ENCODE data around the gene DNAH8.

The DNAH8 gene

GRCh38 chr6:38975621-38976049, 260.5 kb downstream of the DNAH8 start:
- H3K27ac ChIP-seq (ENCODE audit: low read length): no peak overlapping the region
- no peak overlapping the region for H3K9ac ChIP-seq (ENCODE audit: low read length)
- no peaks in the 10 kb centered on the region for H3K9me3 ChIP-seq (ENCODE audit: insufficient read depth, low read length)
- H3K36me3 ChIP-seq (replicated peaks; ENCODE audit: low read depth, low read length): no peaks in the 10 kb centered on the region
- no peak overlapping the region for H3K4me3 ChIP-seq (ENCODE audit: low read length)
- no peaks in the 10 kb centered on the region for H3K79me2 ChIP-seq (ENCODE audit: low read length)
- no peak overlapping the region for H3K4me2 ChIP-seq (ENCODE audit: low read length)
- no peaks in the 10 kb centered on the region for H3K4me1 ChIP-seq (ENCODE audit: low read length)
- TF ChIP-seq CTCF (IDR thresholded peaks at IDR 0.05; ENCODE audit: low read depth, low read length) (no peak), EZH2phosphoT487 (IDR thresholded peaks at IDR 0.05; ENCODE audit: low read depth) (no peak)
- no peaks in the 10 kb centered on the region for H4K20me1 ChIP-seq (ENCODE audit: insufficient read depth, low read length)
- no peak overlapping the region for H2AFZ ChIP-seq (ENCODE audit: low read depth, low read length)
- peaks cover 59% of the 10 kb centered on the region for H3K27me3 ChIP-seq (ENCODE audit: low read depth, low read length)

GRCh38 chr6:38976051-38976450, 260.9 kb downstream of the DNAH8 start:
- no peaks in the 10 kb centered on the region for H3K4me1 ChIP-seq (ENCODE audit: low read length)
- peaks cover 58% of the 10 kb centered on the region for H3K27me3 ChIP-seq (ENCODE audit: low read depth, low read length)
- no peaks in the 10 kb centered on the region for H4K20me1 ChIP-seq (ENCODE audit: insufficient read depth, low read length)
- no peaks in the 10 kb centered on the region for H3K79me2 ChIP-seq (ENCODE audit: low read length)
- no peak overlapping the region for H3K9ac ChIP-seq (ENCODE audit: low read length)
- no peaks in the 10 kb centered on the region for H3K36me3 ChIP-seq (replicated peaks; ENCODE audit: low read depth, low read length)
- no peak overlapping the region for H2AFZ ChIP-seq (ENCODE audit: low read depth, low read length)
- no peak overlapping the region for H3K27ac ChIP-seq (ENCODE audit: low read length)
- TF ChIP-seq CTCF (IDR thresholded peaks at IDR 0.05; ENCODE audit: low read depth, low read length): no peak
- no peak for TF ChIP-seq EZH2phosphoT487 (IDR thresholded peaks at IDR 0.05; ENCODE audit: low read depth)
- H3K4me3 ChIP-seq (ENCODE audit: low read length): no peak overlapping the region
- H3K4me2 ChIP-seq (ENCODE audit: low read length): no peak overlapping the region
- no peaks in the 10 kb centered on the region for H3K9me3 ChIP-seq (ENCODE audit: insufficient read depth, low read length)

GRCh38 chr6:38976801-38977500, 261.8 kb downstream of the DNAH8 start:
- H3K4me2 ChIP-seq (ENCODE audit: low read length): no peak overlapping the region
- H3K9ac ChIP-seq (ENCODE audit: low read length): no peak overlapping the region
- no peak overlapping the region for H2AFZ ChIP-seq (ENCODE audit: low read depth, low read length)
- no peak for TF ChIP-seq CTCF (IDR thresholded peaks at IDR 0.05; ENCODE audit: low read depth, low read length)
- TF ChIP-seq EZH2phosphoT487 (IDR thresholded peaks at IDR 0.05; ENCODE audit: low read depth): no peak
- no peaks in the 10 kb centered on the region for H3K79me2 ChIP-seq (ENCODE audit: low read length)
- no peaks in the 10 kb centered on the region for H3K36me3 ChIP-seq (replicated peaks; ENCODE audit: low read depth, low read length)
- no peaks in the 10 kb centered on the region for H3K4me1 ChIP-seq (ENCODE audit: low read length)
- no peak overlapping the region for H3K4me3 ChIP-seq (ENCODE audit: low read length)
- H4K20me1 ChIP-seq (ENCODE audit: insufficient read depth, low read length): no peaks in the 10 kb centered on the region
- H3K27me3 ChIP-seq (ENCODE audit: low read depth, low read length): peaks cover 58% of the 10 kb centered on the region
- H3K27ac ChIP-seq (ENCODE audit: low read length): no peak overlapping the region
- H3K9me3 ChIP-seq (ENCODE audit: insufficient read depth, low read length): no peaks in the 10 kb centered on the region

- H3K4me3 ChIP-seq (ENCODE audit: low read length): no peak overlapping the region
- no peaks in the 10 kb centered on the region for H3K79me2 ChIP-seq (ENCODE audit: low read length)
- no peaks in the 10 kb centered on the region for H3K9me3 ChIP-seq (ENCODE audit: insufficient read depth, low read length)
- H2AFZ ChIP-seq (ENCODE audit: low read depth, low read length): no peak overlapping the region
- H4K20me1 ChIP-seq (ENCODE audit: insufficient read depth, low read length): no peaks in the 10 kb centered on the region
- no peak overlapping the region for H3K27ac ChIP-seq (ENCODE audit: low read length)
- H3K27me3 ChIP-seq (ENCODE audit: low read depth, low read length): peaks cover 68% of the 10 kb centered on the region
- no peak overlapping the region for H3K4me2 ChIP-seq (ENCODE audit: low read length)
- no peak overlapping the region for H3K9ac ChIP-seq (ENCODE audit: low read length)
- no peaks in the 10 kb centered on the region for H3K36me3 ChIP-seq (replicated peaks; ENCODE audit: low read depth, low read length)
- TF ChIP-seq CTCF (IDR thresholded peaks at IDR 0.05; ENCODE audit: low read depth, low read length) (no peak), EZH2phosphoT487 (IDR thresholded peaks at IDR 0.05; ENCODE audit: low read depth) (no peak)
- no peaks in the 10 kb centered on the region for H3K4me1 ChIP-seq (ENCODE audit: low read length)
Observed at GRCh38 chr6:38978139-38978704, 263.1 kb downstream of the DNAH8 start.

All from OCI-LY3 (cell line).